Caco-2 (cell line): Measurements from ENCODE around the gene GDF3. TPM values are rescaled to one million over a fixed set of nuclear protein-coding genes. Genes with fewer than 3 reads are reported as not detected.

Experiments
- BruUV-seq: library from RNA; stranded (reverse); fragments of 400-500 nt; replicated peaks from 2 replicates; lab custom pipeline; 2021; lab: Mats Ljungman, UMichigan
- CTCF ChIA-PET: fragments of 300-600 bp; sonication (Branson Sonifier 250); formaldehyde crosslinking; loops from one replicate; lab custom pipeline; 2022; ENCODE audit warnings: antibody characterized with exemption; lab: Charles Lee
- POLR2A ChIA-PET: fragments of 300-600 bp; sonication (Branson Sonifier 250); formaldehyde crosslinking; loops from one replicate; lab custom pipeline; 2022; ENCODE audit warnings: antibody characterized with exemption; lab: Charles Lee
- DNase-seq, 2 experiments: peaks; one replicate each; pipeline versions ENCODE4 v3.0.0 to v3.0.0-alpha.2; 2020 to 2022
- H3K27me3 ChIP-seq: replicated peaks from 2 replicates; pipeline ENCODE4 v1.6.0; 2011; ENCODE audit warnings: low read length; ENCODE audit not compliant: control insufficient read depth, insufficient read depth
- H3K36me3 ChIP-seq: 2 replicates; pipeline ENCODE4 v1.5.1; 2011; ENCODE audit warnings: low read length; ENCODE audit not compliant: control insufficient read depth, insufficient read depth
- H3K4me1 ChIP-seq: fragments of 250-450 bp; sonication (Bioruptor Pico); 2 replicates; pipeline ENCODE4 v1.5.1; 2020; ENCODE audit warnings: mild to moderate bottlenecking
- H3K4me3 ChIP-seq: 2 replicates; pipeline ENCODE4 v1.5.1; 2011; ENCODE audit warnings: low read depth, mild to moderate bottlenecking, control low read depth, low read length
- H3K9me3 ChIP-seq: fragments of 250-450 bp; sonication (Bioruptor Pico); 2 replicates; pipeline ENCODE4 v1.5.1; 2020; ENCODE audit warnings: mild to moderate bottlenecking, moderate library complexity
- H3K27ac Mint-ChIP-seq: one replicate; pipeline ENCODE4 v1.8.0; 2022; ENCODE audit warnings: mixed read lengths; ENCODE audit not compliant: unreplicated experiment
- H3K27me3 Mint-ChIP-seq: one replicate; pipeline ENCODE4 v1.8.0; 2022; ENCODE audit warnings: mixed read lengths; ENCODE audit not compliant: insufficient read depth, unreplicated experiment
- H3K36me3 Mint-ChIP-seq: one replicate; pipeline ENCODE4 v1.8.0; 2022; ENCODE audit warnings: mild to moderate bottlenecking, mixed read lengths; ENCODE audit not compliant: insufficient read depth, unreplicated experiment
- H3K4me1 Mint-ChIP-seq: one replicate; pipeline ENCODE4 v1.8.0; 2022; ENCODE audit warnings: low read depth, mixed read lengths; ENCODE audit not compliant: unreplicated experiment
- H3K4me3 Mint-ChIP-seq: one replicate; pipeline ENCODE4 v1.8.0; 2022; ENCODE audit warnings: mild to moderate bottlenecking, moderate library complexity, mixed read lengths; ENCODE audit not compliant: unreplicated experiment
- H3K9me3 Mint-ChIP-seq: one replicate; pipeline ENCODE4 v1.8.0; 2022; ENCODE audit warnings: mixed read lengths; ENCODE audit not compliant: unreplicated experiment
- CTCF ChIP-seq, 2 experiments: fragments of 200-600 bp in 1 of 2; IDR thresholded peaks; 1 replicate in 1 of 2; 2 replicates in 1 of 2; pipeline versions ENCODE4 v1.5.1 to v1.8.0; 2011 to 2022; ENCODE audit warnings: antibody characterized with exemption in 1 of 2, control low read depth in 1 of 2, inconsistent platforms in 1 of 2, low read depth in 1 of 2, low read length in 1 of 2, mild to moderate bottlenecking in 1 of 2, moderate library complexity in 1 of 2; ENCODE audit not compliant: insufficient read depth in 1 of 2, severe bottlenecking in 1 of 2, unreplicated experiment in 1 of 2
- intact Hi-C: fragments of 100-400 bp; cut with micrococcal nuclease; formaldehyde crosslinking; loops from one replicate; pipeline ENCODE4 v1.10.0; 2022; ENCODE audit not compliant: unreplicated experiment
- total RNA-seq: library from RNA; stranded (reverse); gene quantifications from 2 replicates; pipeline ENCODE4 v1.2.3, GENCODE V29; 2022

GDF3 gene
- total RNA-seq, 1 experiment from 2014 or later, result 0.41 TPM

DNA sequence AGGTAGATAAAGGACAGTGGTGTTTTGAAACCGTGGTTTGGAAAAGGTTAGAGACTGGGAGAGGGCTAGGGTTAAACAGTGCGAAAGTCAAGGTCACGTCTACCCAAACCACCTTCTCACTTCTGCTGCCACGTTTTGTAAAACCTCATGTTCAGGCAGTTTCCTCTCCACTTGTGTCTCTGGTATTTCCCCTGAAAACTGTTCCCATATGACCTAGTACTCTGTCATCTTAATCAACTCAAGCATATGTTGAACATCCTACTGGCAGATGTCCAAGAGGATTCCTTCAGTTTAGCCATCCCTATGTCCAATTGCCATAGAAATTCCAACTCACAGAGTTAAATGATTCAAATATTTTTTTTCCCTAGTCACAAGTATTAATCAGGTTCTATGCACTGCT, 34.2 kb upstream of the GDF3 start:
- no TSS peak for BruUV-seq
- H3K4me1 Mint-ChIP-seq, result no peaks in the 10 kb centered on the region
- H3K27me3 ChIP-seq, result no peaks in the 10 kb centered on the region
- no peak for DNase-seq
- no peaks in the 10 kb centered on the region for H3K9me3 ChIP-seq
- peaks cover 10% of the 10 kb centered on the region for H3K9me3 Mint-ChIP-seq
- intact Hi-C loops, result no loop called here
- CTCF ChIA-PET, result no interaction called here
- POLR2A ChIA-PET, result no interaction called here
- no peaks in the 10 kb centered on the region for H3K36me3 ChIP-seq
- no peaks in the 10 kb centered on the region for H3K27me3 Mint-ChIP-seq
- no peak for TF ChIP-seq CTCF (IDR thresholded peaks at IDR 0.05; ENCODE audit: insufficient read depth in 1 of 2, low read depth in 1 of 2, low read length in 1 of 2, severe bottlenecking in 1 of 2, unreplicated experiment in 1 of 2)
- no peaks in the 10 kb centered on the region for H3K36me3 Mint-ChIP-seq
- no peak overlapping the region for H3K4me3 ChIP-seq
- H3K4me1 ChIP-seq, result no peaks in the 10 kb centered on the region
- no peak overlapping the region for H3K27ac Mint-ChIP-seq
- H3K4me3 Mint-ChIP-seq, result no peak overlapping the region

- BruUV-seq, result no TSS peak
- intact Hi-C loops, result no loop called here
- TF ChIP-seq CTCF (IDR thresholded peaks at IDR 0.05; ENCODE audit: insufficient read depth in 1 of 2, low read depth in 1 of 2, low read length in 1 of 2, severe bottlenecking in 1 of 2, unreplicated experiment in 1 of 2), result no peak
- peaks cover 5% of the 10 kb centered on the region for H3K4me1 Mint-ChIP-seq
- ChIA-PET CTCF (no interaction called here), POLR2A (no interaction called here)
- no peaks in the 10 kb centered on the region for H3K27me3 ChIP-seq
- DNase-seq, result no peak
- H3K4me3 Mint-ChIP-seq, result no peak overlapping the region
- H3K36me3 Mint-ChIP-seq, result peaks cover 4% of the 10 kb centered on the region
- H3K9me3 ChIP-seq, result no peaks in the 10 kb centered on the region
- H3K36me3 ChIP-seq, result no peaks in the 10 kb centered on the region
- H3K27ac Mint-ChIP-seq, result no peak overlapping the region
- no peaks in the 10 kb centered on the region for H3K4me1 ChIP-seq
- no peaks in the 10 kb centered on the region for H3K27me3 Mint-ChIP-seq
- H3K4me3 ChIP-seq, result no peak overlapping the region
- H3K9me3 Mint-ChIP-seq, result peaks cover 10% of the 10 kb centered on the region
Measured at GRCh38 chr12:7723926-7724325, 28.4 kb upstream of the GDF3 start.

DNA sequence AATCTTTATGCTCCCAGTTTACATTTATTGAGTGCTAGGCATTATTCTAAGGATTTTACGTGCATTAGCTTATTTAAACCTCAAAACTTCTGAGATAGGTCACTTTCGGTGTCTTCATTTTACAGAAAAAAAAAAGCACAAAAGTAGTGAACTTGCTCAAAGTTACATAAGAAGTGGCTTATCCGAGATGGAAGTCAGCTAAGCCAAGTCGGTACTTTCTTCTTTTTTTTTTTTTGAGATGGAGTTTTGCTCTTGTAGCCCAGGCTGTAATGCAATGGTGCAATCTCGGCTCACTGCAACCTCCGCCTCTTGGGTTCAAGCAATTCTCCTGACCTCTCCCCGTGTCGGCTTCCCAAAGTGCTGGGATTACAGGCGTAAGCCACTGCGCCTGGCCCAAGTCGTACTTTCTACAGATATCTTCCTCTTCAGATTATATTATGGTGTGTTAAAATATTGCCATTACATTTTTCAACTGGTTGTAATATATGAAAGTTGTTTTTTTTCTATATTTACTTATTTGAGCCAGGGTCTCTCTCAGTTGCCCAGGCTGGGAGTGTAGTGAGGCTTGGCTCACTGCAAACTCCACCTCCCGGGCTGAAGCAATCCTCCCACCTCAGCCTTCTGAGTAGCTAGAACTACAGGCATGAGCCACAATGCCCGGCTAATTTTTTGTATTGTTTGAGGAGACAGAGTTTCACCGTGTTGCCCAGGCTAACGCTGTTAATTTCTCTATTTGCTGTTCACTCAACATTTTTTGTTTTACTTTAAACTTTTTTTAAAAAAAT, 24.6 kb upstream of the GDF3 start:
- intact Hi-C loops, result no loop called here
- Histone ChIP-seq H3K9me3 (no peaks in the 10 kb centered on the region), H3K36me3 (no peaks in the 10 kb centered on the region), H3K4me3 (no peak overlapping the region), H3K27me3 (no peaks in the 10 kb centered on the region), H3K4me1 (peaks cover 5% of the 10 kb centered on the region)
- ChIA-PET CTCF (interaction anchor here (0.7 kb wide), 1 partner anchor 14 kb away, joined by 3 read pairs; no protein-coding TSS in a partner anchor), POLR2A (no interaction called here)
- TF ChIP-seq CTCF (IDR thresholded peaks at IDR 0.05; ENCODE audit: insufficient read depth in 1 of 2, low read depth in 1 of 2, low read length in 1 of 2, severe bottlenecking in 1 of 2, unreplicated experiment in 1 of 2), result no peak
- no TSS peak for BruUV-seq
- DNase-seq, result no peak
- Mint-ChIP-seq H3K4me1 (peaks cover 14% of the 10 kb centered on the region), H3K36me3 (peaks cover 9% of the 10 kb centered on the region), H3K9me3 (peaks cover under 1% of the 10 kb centered on the region), H3K4me3 (no peak overlapping the region), H3K27ac (peak overlapping the region; percentile 48), H3K27me3 (no peaks in the 10 kb centered on the region)
